Measurements from ENCODE around the gene DIABLO.

DNA sequence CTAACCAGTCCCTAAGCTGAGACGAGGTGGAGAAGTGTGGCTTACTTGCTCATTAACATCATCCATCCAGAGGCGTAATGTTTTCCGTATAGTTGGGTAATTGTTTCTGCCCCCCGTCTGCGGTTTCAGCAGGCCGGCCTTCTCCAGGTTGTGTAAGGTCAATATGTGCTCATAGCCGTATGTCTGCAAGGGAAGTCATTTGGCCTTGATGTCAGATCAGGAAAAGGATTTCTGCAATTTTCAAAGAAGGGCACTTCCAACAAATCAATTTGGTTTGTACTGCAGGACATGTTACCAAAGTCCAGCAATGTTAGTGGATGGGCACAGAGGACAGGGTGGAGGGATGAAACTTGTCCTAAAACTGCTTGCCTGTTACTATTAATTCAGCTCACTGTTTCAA lies 9.9 kb upstream of the DIABLO start:
- no peak for TF ChIP-seq REST (IDR thresholded peaks at IDR 0.05; ENCODE audit: low read depth)
- no peak for TF ChIP-seq CREB1 (IDR thresholded peaks at IDR 0.05; ENCODE audit: low read depth)
- no peak for TF ChIP-seq MAX (IDR thresholded peaks at IDR 0.05)
